Nephron progenitor cell (in vitro differentiated cells): Measurements from ENCODE around the gene LPP.

Experiments used
- DNase-seq: peaks from one replicate; pipeline ENCODE4 v3.0.0; 2021
- H3K27ac Mint-ChIP-seq: 2 replicates; pipeline ENCODE4 v1.8.0; 2021; ENCODE audit warnings: mild to moderate bottlenecking, moderate library complexity, mixed read lengths
- H3K27me3 Mint-ChIP-seq: 2 replicates; pipeline ENCODE4 v1.8.0; 2021; ENCODE audit warnings: mild to moderate bottlenecking, low read depth, mixed read lengths; ENCODE audit not compliant: poor library complexity
- H3K36me3 Mint-ChIP-seq: 2 replicates; pipeline ENCODE4 v1.8.0; 2021; ENCODE audit warnings: low read depth, mixed read lengths
- H3K4me1 Mint-ChIP-seq: 2 replicates; pipeline ENCODE4 v1.8.0; 2021; ENCODE audit warnings: mixed read lengths
- H3K4me3 Mint-ChIP-seq: 2 replicates; pipeline ENCODE4 v1.8.0; 2021; ENCODE audit warnings: mild to moderate bottlenecking, moderate library complexity, mixed read lengths
- H3K9me3 Mint-ChIP-seq: 2 replicates; pipeline ENCODE4 v1.8.0; 2021; ENCODE audit warnings: mild to moderate bottlenecking, moderate library complexity, mixed read lengths
- TF ChIP-seq, protein P1 (sequence below): fragments of 200-600 bp; sonication (generic); IDR thresholded peaks from 2 replicates; pipeline ENCODE4 v1.5.0; 2021; ENCODE audit warnings: antibody characterized with exemption

Gene LPP

DNA sequence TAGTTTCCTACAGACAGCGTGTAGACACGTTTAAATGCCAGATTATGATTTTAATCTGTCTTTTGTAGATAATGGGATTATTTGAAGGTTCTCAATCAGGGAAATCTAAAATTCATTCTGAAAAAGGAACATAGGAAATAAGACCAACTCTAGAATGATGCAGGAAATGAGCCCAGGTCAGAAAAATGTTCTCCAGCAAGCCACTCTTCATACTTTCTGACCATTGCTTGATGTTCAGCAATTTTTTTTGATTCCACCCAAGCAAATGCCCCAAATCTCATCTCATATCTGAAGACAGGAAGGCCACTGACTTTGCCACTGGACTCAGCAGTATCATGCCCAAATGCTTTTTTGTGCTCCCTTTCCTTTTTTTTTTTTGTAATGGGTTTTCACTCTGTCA, 373.4 kb downstream of the LPP start:
- TF ChIP-seq, protein P1, sequence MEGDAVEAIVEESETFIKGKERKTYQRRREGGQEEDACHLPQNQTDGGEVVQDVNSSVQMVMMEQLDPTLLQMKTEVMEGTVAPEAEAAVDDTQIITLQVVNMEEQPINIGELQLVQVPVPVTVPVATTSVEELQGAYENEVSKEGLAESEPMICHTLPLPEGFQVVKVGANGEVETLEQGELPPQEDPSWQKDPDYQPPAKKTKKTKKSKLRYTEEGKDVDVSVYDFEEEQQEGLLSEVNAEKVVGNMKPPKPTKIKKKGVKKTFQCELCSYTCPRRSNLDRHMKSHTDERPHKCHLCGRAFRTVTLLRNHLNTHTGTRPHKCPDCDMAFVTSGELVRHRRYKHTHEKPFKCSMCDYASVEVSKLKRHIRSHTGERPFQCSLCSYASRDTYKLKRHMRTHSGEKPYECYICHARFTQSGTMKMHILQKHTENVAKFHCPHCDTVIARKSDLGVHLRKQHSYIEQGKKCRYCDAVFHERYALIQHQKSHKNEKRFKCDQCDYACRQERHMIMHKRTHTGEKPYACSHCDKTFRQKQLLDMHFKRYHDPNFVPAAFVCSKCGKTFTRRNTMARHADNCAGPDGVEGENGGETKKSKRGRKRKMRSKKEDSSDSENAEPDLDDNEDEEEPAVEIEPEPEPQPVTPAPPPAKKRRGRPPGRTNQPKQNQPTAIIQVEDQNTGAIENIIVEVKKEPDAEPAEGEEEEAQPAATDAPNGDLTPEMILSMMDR, result no peak
- Mint-ChIP-seq H3K27me3 (no peaks in the 10 kb centered on the region), H3K27ac (no peak overlapping the region), H3K36me3 (peaks cover 26% of the 10 kb centered on the region), H3K4me1 (peaks cover 22% of the 10 kb centered on the region), H3K4me3 (no peak overlapping the region), H3K9me3 (no peaks in the 10 kb centered on the region)
- DNase-seq, result no peak

DNA sequence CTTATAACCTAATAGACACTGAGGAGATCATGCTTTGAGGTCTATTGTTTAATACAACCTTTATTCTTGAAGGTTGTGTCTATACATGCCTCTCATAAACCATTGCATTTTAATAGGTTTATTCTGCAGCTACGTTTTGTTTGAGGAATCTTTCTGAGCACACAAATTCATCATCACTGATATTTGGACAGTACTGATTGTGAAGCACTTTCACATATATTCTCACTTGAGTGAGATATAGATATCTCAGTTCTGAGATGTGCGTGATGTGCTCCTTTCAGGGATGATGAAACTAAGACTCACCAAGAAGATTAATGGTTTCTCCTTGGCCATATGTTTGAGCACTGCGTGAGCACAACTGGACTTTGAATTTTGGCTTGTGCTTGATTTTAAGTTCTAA, 374.4 kb downstream of the LPP start:
- no peak overlapping the region for H3K4me3 Mint-ChIP-seq
- H3K9me3 Mint-ChIP-seq, result no peaks in the 10 kb centered on the region
- no peak overlapping the region for H3K27ac Mint-ChIP-seq
- TF ChIP-seq, protein P1, result no peak
- H3K36me3 Mint-ChIP-seq, result peaks cover 26% of the 10 kb centered on the region
- peaks cover 23% of the 10 kb centered on the region for H3K4me1 Mint-ChIP-seq
- no peak for DNase-seq
- H3K27me3 Mint-ChIP-seq, result no peaks in the 10 kb centered on the region

GRCh38 chr3:188529228-188529627, 375.3 kb downstream of the LPP start:
- TF ChIP-seq, protein P1, result no peak
- H3K27me3 Mint-ChIP-seq, result no peaks in the 10 kb centered on the region
- peaks cover 16% of the 10 kb centered on the region for H3K4me1 Mint-ChIP-seq
- no peaks in the 10 kb centered on the region for H3K9me3 Mint-ChIP-seq
- H3K36me3 Mint-ChIP-seq, result peaks cover 26% of the 10 kb centered on the region
- no peak overlapping the region for H3K4me3 Mint-ChIP-seq
- H3K27ac Mint-ChIP-seq, result no peak overlapping the region
- DNase-seq, result no peak

- Mint-ChIP-seq H3K36me3 (peaks cover 18% of the 10 kb centered on the region), H3K4me1 (peaks cover 13% of the 10 kb centered on the region), H3K4me3 (no peak overlapping the region), H3K27ac (no peak overlapping the region), H3K9me3 (no peaks in the 10 kb centered on the region), H3K27me3 (no peaks in the 10 kb centered on the region)
- TF ChIP-seq, protein P1, result no peak
- no peak for DNase-seq
Measured at GRCh38 chr3:188530226-188530625, 376.3 kb downstream of the LPP start.

- H3K4me3 Mint-ChIP-seq, result no peak overlapping the region
- DNase-seq, result no peak
- H3K4me1 Mint-ChIP-seq, result peaks cover 7% of the 10 kb centered on the region
- no peaks in the 10 kb centered on the region for H3K9me3 Mint-ChIP-seq
- no peaks in the 10 kb centered on the region for H3K27me3 Mint-ChIP-seq
- peaks cover 8% of the 10 kb centered on the region for H3K36me3 Mint-ChIP-seq
- no peak overlapping the region for H3K27ac Mint-ChIP-seq
- TF ChIP-seq, protein P1, result no peak
Measured at GRCh38 chr3:188531210-188531609, 377.3 kb downstream of the LPP start.

GRCh38 chr3:188533172-188533571, 379.2 kb downstream of the LPP start:
- no peak overlapping the region for H3K27ac Mint-ChIP-seq
- no peaks in the 10 kb centered on the region for H3K27me3 Mint-ChIP-seq
- H3K9me3 Mint-ChIP-seq, result no peaks in the 10 kb centered on the region
- DNase-seq, result no peak
- no peaks in the 10 kb centered on the region for H3K36me3 Mint-ChIP-seq
- TF ChIP-seq, protein P1, result no peak
- H3K4me3 Mint-ChIP-seq, result no peak overlapping the region
- peaks cover 7% of the 10 kb centered on the region for H3K4me1 Mint-ChIP-seq
